ENCODE data around the gene C17orf107. TPM values are rescaled to one million over a fixed set of nuclear protein-coding genes. Genes with fewer than 3 reads are reported as not detected.

C17orf107 gene
- total and polyA plus RNA-seq, 2 of the 13 experiments (the other 11 are each of a cell fraction or from before 2014, with no cell fraction given), result 0.20 to 0.59 TPM

- TF ChIP-seq, protein P1, sequence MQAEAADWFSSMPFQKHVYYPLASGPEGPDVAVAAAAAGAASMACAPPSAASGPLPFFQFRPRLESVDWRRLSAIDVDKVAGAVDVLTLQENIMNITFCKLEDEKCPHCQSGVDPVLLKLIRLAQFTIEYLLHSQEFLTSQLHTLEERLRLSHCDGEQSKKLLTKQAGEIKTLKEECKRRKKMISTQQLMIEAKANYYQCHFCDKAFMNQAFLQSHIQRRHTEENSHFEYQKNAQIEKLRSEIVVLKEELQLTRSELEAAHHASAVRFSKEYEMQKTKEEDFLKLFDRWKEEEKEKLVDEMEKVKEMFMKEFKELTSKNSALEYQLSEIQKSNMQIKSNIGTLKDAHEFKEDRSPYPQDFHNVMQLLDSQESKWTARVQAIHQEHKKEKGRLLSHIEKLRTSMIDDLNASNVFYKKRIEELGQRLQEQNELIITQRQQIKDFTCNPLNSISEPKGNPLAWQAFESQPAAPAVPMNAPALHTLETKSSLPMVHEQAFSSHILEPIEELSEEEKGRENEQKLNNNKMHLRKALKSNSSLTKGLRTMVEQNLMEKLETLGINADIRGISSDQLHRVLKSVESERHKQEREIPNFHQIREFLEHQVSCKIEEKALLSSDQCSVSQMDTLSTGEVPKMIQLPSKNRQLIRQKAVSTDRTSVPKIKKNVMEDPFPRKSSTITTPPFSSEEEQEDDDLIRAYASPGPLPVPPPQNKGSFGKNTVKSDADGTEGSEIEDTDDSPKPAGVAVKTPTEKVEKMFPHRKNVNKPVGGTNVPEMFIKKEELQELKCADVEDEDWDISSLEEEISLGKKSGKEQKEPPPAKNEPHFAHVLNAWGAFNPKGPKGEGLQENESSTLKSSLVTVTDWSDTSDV (CRISPR knock-in tag; IDR thresholded peaks at IDR 0.05), result no peak
- TF ChIP-seq, protein P2, sequence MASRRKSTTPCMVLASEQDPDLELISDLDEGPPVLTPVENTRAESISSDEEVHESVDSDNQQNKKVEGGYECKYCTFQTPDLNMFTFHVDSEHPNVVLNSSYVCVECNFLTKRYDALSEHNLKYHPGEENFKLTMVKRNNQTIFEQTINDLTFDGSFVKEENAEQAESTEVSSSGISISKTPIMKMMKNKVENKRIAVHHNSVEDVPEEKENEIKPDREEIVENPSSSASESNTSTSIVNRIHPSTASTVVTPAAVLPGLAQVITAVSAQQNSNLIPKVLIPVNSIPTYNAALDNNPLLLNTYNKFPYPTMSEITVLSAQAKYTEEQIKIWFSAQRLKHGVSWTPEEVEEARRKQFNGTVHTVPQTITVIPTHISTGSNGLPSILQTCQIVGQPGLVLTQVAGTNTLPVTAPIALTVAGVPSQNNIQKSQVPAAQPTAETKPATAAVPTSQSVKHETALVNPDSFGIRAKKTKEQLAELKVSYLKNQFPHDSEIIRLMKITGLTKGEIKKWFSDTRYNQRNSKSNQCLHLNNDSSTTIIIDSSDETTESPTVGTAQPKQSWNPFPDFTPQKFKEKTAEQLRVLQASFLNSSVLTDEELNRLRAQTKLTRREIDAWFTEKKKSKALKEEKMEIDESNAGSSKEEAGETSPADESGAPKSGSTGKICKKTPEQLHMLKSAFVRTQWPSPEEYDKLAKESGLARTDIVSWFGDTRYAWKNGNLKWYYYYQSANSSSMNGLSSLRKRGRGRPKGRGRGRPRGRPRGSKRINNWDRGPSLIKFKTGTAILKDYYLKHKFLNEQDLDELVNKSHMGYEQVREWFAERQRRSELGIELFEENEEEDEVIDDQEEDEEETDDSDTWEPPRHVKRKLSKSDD (CRISPR knock-in tag; IDR thresholded peaks at IDR 0.05; ENCODE audit: low read depth), result no peak
- TF ChIP-seq REPIN1 (CRISPR knock-in tag; IDR thresholded peaks at IDR 0.05; ENCODE audit: borderline replicate concordance, low read depth) (0 out of 2 replicates have a peak, but pooled peaks have one; percentile 7), THAP7 (CRISPR knock-in tag; IDR thresholded peaks at IDR 0.05) (no peak), ZNF567 (CRISPR knock-in tag; IDR thresholded peaks at IDR 0.05; ENCODE audit: borderline replicate concordance) (peak; percentile 45; the same call in 1 of the 2 replicates), ZNF414 (CRISPR knock-in tag; IDR thresholded peaks at IDR 0.05) (peak; percentile 17; the same call in 1 of the 2 replicates), ZNF143 (CRISPR knock-in tag; IDR thresholded peaks at IDR 0.05) (0 out of 2 replicates have a peak, but pooled peaks have one; percentile 6), CHD4 (IDR thresholded peaks at IDR 0.05; ENCODE audit: borderline replicate concordance, low read length) (no peak), ZFP1 (CRISPR knock-in tag; IDR thresholded peaks at IDR 0.05) (no peak), FOXC1 (CRISPR knock-in tag; IDR thresholded peaks at IDR 0.05; ENCODE audit: borderline replicate concordance) (no peak; the same call in 1 of the 2 replicates), ATF7 (IDR thresholded peaks at IDR 0.05) (no peak), ATF7 (CRISPR knock-in tag; IDR thresholded peaks at IDR 0.05) (no peak), ZBTB34 (CRISPR knock-in tag; IDR thresholded peaks at IDR 0.05) (peak; percentile 70; the same call in 1 of the 2 replicates), ZBTB20 (CRISPR knock-in tag; IDR thresholded peaks at IDR 0.05; ENCODE audit: borderline replicate concordance, low read depth) (no peak), MYC (CRISPR knock-in tag; IDR thresholded peaks at IDR 0.05; ENCODE audit: borderline replicate concordance) (no peak), ZSCAN30 (CRISPR knock-in tag; IDR thresholded peaks at IDR 0.05) (no peak), TRIM24 (CRISPR knock-in tag; IDR thresholded peaks at IDR 0.05) (0 out of 2 replicates have a peak, but pooled peaks have one; percentile 32), PHF5A (CRISPR knock-in tag; IDR thresholded peaks at IDR 0.05; ENCODE audit: low read depth, unreplicated experiment) (peak; percentile 51), MAF1 (CRISPR knock-in tag; IDR thresholded peaks at IDR 0.05; ENCODE audit: borderline replicate concordance) (0 out of 2 replicates have a peak, but pooled peaks have one; percentile 28), EZH2 (conservative IDR thresholded peaks at IDR 0.05; ENCODE audit: low read depth, low read length) (no peak), ZNF333 (CRISPR knock-in tag; IDR thresholded peaks at IDR 0.05; ENCODE audit: borderline replicate concordance) (no peak)
These were observed 9.6 kb downstream of the C17orf107 start (continued) for GRCh38 chr17:4908711-4909496.

All from HepG2 (cell line).